Posterior cingulate gyrus (tissue), 11 donors: ENCODE data around the gene DEUP1.
"Not testable (repeated sequence)": the region's sequence is repeated elsewhere in the genome, so short reads cannot be mapped to it uniquely, and the experiment has no call there.

ENCODE experiments used
- DNase-seq, 10 donors: peaks; one replicate each; pipeline versions ENCODE4 v3.0.0 to v3.0.0-alpha.2; 2020 to 2021; ENCODE audit warnings: mixed read lengths in 3 of 10
- intact Hi-C: fragments of 100-400 bp; cut with DNase I; formaldehyde crosslinking; loops from one replicate; pipeline ENCODE4 v1.15.1; 2023

The DEUP1 gene

DNA sequence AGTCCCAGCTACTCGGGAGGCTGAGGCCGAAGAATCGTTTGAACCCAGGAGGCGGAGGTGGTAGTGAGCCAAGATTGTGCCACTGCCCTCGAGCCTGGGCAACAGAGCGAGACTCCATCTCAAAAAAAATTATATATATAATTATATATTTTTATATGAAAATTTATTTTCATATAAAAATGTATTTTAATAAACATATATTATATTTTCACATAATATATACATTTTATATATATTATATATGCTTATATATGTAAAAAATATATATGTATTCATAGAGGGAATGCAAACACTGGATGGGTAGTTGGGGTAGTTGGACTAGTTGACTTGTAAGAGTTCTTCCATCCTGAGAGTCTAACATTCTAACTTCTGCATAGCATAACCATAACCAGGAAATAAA lies 20.3 kb downstream of the DEUP1 start:
- no peak for DNase-seq
- intact Hi-C loops, result no loop called here

GRCh38 chr11:93359396-93359795 lies 28.9 kb downstream of the DEUP1 start:
- intact Hi-C loops, result no loop called here
- DNase-seq, result no peak

- DNase-seq, result no peak
- intact Hi-C loops, result no loop called here
These were observed 30.9 kb downstream of the DEUP1 start for GRCh38 chr11:93361435-93361834.

- no peak for DNase-seq
- intact Hi-C loops, result no loop called here
These were observed 37.5 kb downstream of the DEUP1 start for GRCh38 chr11:93368022-93368421.

DNA sequence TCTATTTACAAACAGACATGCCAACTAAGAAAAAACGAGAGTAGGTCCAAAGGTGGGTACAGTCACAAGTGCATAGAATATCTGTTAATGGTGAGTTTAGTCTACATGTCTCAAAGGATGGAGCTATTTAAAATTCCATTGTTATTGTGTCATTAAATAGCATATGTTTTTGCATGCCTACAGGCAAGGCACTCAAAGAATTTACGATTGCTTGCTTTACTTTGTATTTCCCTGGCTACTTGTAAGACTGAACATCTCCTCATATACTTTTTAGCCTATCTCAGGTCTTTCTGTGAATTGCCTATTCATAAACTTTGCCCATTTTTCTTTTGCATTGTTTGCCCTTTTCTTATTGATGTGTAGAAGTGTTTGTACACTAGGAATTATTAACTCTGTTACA lies 39.7 kb downstream of the DEUP1 start:
- DNase-seq, result no peak
- intact Hi-C loops, result no loop called here

DNA sequence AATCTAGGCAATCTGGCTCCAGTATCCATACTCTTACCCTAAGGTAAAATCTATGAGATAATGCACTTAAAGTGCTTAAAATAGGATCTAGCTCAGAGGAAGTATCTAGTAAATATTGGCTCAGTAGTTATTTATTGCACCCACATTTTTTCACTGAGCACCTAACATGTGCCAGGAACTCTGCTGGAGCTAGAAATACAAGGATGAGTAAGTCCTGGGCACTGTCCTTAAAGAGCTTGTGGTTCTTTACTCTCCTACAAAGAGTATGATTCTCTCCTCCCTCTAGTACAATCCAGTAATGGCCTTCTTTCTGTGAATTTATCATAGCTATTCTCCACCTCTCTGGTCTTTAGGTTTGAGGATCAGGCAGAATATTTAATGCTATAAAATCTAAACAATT lies 59.2 kb downstream of the DEUP1 start:
- no peak for DNase-seq
- intact Hi-C loops, result no loop called here

DNA sequence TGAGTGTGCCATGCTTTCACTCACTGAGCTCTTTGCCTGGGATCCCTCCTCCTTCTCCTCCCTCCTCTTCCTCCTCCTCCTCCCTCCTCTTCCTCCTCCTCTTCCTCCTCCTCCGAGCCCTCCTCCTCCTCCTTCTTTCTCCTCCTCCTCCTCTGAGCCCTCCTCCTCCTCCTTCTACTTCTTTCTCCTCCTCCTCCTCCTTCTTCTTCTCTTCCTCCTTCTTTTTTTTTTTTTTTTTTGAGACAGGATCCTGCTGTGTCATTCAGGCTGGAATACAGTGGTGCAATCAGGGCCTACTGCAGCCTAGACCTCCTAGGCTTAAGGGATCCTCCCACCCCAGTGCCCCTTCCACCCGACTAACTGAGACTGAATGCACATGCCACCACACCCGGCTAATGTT lies 62.3 kb downstream of the DEUP1 start:
- DNase-seq, result no peak
- intact Hi-C loops, result no loop called here

DNA sequence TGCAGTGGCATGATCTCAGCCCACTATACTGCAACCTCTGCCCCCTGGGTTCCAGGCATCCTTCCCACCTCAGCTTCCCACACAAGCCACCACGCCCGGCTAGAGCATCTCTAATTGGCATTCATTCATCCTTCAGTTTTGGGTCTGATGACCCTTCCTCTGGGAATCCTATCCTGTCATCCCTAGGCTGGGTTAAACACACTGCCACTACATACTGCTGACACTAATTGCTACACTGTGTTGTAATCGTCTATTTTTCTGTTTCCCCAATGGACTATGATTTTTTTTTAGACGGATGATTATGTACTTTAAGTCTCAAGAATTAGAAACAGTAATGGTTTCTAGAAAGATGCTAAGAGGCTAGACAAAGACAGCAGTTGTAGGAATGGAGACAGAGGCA lies 62.8 kb downstream of the DEUP1 start:
- no peak for DNase-seq
- intact Hi-C loops, result no loop called here

- intact Hi-C loops, result no loop called here
These were observed 63.9 kb downstream of the DEUP1 start for GRCh38 chr11:93394488-93394887.

DNA sequence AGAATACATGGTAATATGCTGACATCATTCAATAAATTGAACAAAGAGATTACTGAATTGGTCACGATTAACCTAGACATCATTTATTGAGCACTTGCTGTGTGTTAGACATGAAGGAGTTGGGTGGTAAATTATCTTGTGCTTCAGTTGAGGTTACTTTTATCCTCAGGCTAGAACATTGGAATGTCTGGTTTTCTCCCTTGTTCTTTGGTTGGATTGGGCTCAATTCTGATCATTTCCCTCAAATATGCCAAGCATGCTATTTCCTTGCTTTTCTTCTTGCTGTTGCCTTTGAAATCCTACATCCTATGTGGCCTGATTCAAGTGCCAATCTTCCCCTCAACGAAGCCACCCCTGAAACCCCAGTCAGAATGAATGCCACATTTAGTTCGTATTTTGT lies 65.8 kb downstream of the DEUP1 start:
- intact Hi-C loops, result no loop called here
- no peak for DNase-seq

More at GRCh38 chr11:93394488-93394887, 63.9 kb downstream of the DEUP1 start:
- DNase-seq, result no peak

DNA sequence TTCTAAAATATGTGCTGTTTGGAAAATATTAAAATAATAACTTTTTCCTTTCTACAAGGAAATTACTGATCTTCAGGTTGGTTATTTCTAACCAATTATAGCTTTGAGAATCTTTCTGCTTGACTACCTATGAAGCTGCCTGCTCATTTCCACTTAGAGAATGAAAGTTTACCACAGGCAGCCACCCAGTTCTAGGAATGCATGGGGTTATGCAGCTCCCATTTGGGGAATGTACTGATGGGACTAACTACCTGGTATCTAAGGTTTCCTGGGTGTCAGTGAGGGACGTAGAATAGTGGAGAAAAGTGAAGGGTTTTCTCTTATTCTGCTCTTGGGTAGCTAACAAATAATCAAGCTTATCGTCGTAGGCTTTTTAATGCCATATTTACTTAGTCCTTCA lies 73.4 kb downstream of the DEUP1 start:
- DNase-seq, result no peak
- intact Hi-C loops, result no loop called here

DNA sequence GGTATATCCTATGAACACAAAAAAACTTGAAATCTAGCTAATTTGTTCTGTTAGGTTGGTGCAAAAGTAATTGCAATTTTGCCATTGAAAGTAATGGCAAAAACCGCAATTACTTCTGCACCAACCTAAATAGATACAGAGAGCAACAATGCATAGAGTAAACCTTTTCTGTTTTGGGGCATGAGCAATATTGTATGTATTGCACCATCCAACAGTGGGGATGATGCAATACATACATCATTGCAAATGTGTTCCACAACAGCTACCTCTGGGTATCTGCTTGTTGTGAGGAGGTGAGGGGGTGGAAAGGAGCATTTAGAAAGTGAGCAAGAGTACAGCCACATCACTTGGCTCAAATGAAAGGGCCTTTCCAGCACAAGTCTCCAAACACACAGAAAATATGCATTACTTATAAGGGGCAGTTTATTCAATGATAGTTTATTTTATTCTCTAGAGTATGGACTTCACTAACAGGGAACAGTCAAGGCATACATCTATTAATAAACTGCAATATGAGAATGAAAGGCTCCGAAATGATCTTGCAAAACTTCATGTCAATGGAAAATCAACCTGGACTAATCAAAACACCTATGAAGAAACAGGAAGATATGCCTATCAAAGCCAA lies 77.3 kb downstream of the DEUP1 start:
- no peak for DNase-seq
- intact Hi-C loops, result no loop called here

DNA sequence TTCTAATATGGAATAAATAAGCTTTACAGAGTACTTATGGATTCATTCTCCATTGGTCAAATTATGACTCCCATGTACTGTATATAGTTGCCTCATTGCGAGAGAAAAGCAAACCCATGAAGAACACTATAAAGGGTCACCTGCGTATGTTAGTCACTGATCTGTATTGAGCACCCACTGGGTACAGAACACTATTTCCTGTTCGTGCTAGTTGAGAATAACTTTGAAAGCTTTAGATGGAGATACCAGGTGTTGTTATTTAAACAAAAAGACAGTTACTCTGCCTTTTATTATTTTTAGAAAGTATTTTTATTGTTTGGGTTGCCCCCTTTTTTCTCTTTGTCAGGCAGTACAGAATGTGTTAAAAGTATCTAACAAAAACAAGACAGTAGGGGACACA lies 79.9 kb downstream of the DEUP1 start:
- intact Hi-C loops, result no loop called here
- DNase-seq, result no peak

GRCh38 chr11:93411705-93412104 lies 81.2 kb downstream of the DEUP1 start:
- DNase-seq, result no peak
- intact Hi-C loops, result no loop called here

DNA sequence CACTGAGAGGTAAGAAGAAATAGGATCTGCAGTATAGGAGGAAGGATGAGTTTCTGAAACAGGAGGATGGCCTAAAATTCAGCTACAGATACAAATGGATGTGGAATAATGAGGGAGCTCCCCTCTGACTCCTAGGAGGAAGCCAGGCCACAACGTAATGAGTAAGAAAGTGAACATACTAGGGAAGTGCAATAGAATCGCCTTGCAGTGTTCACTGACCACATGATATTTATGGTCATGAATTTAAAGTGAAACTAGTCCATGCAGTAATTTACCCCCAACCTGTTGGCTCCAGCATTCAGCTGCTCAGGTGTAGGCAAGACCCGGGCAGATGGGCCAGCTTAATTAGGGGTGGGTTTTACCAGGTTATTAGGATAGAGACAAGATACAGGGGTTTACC lies 101.7 kb downstream of the DEUP1 start:
- DNase-seq, result no peak
- intact Hi-C loops, result no loop called here

- intact Hi-C loops, result not testable (repeated sequence)
These were observed 112.7 kb downstream of the DEUP1 start for GRCh38 chr11:93443232-93443631.

GRCh38 chr11:93444617-93445073 lies 114.1 kb downstream of the DEUP1 start:
- intact Hi-C loops, result no loop called here

More at GRCh38 chr11:93443232-93443631, 112.7 kb downstream of the DEUP1 start:
- not testable (repeated sequence) for DNase-seq

DNA sequence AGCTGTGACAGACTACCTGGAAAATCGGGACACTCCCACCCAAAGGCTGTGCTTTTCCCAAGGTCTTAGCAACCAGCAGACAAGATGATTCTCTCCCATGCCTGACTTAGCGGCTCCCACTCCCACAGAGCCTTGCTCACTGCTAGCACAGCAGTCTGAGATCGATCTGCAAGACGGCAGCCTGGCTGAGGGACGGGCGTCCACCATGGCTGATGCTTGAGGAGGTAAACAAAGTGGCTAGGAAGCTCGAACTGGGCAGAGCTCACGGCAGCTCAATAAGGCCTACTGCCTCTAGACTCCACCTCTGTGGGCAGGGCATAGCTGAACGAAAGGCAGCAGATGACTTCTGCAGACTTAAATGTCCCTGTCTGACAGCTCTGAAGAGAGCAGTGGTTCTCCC lies 127.7 kb downstream of the DEUP1 start:
- intact Hi-C loops, result no loop called here
- peak in 2 of 10 donors; percentile 48 to 61 for DNase-seq

More at GRCh38 chr11:93444617-93445073, 114.1 kb downstream of the DEUP1 start:
- peak in 4 of 10 donors; percentile 12 to 60 (median 48) for DNase-seq

DNA sequence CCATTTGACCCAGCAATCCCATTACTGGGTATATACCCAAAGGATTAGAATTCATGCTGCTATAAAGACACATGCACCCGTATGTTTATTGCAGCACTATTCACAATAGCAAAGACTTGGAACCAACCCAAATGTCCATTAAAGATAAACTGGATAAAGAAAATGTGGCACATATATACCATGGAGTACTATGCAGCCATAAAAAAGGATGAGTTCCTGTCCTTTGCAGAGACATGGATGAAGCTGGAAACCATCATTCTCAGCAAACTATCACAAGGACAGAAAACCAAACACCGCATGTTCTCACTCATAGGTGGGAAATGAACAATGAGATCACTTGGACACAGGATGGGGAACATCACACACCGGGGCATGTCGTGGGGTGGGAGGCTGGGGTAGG lies 133.1 kb downstream of the DEUP1 start:
- intact Hi-C loops, result not testable (repeated sequence)

GRCh38 chr11:93464927-93465540 lies 134.5 kb downstream of the DEUP1 start:
- intact Hi-C loops, result no loop called here
- no peak for DNase-seq

More for the DNA sequence above, 133.1 kb downstream of the DEUP1 start:
- DNase-seq, result not testable (repeated sequence)

GRCh38 chr11:93467054-93467453 lies 136.5 kb downstream of the DEUP1 start:
- intact Hi-C loops, result no loop called here
- no peak for DNase-seq

DNA sequence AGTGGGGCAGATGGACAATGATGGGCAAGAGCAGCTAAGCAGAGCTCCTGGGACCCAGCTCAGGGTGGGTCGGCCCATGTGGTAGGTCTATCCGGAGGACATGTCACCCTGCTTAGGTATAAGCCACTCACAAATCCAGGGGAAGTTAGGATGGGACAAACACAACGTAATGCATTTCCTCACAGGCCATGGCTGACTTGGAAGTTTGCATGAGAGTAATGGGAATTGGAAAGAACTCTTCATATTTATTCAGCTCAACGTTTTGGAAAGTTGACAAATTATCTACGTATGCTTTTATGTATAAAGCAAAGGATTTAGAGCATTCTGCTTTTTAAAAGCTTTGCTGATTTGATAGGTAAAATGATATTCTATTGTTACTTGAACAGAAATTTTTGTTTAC lies 137.7 kb downstream of the DEUP1 start:
- intact Hi-C loops, result no loop called here
- no peak for DNase-seq
